Lower leg skin (tissue), 3 donors: ENCODE results near the gene NKIRAS1.

Source experiments
- CTCF ChIP-seq, 3 donors: fragments of 450-650 bp; IDR thresholded peaks; one replicate each; pipeline ENCODE4 v1.5.1; 2016; ENCODE audit warnings: antibody characterized with exemption in 3 of 3, mild to moderate bottlenecking in 3 of 3, moderate library complexity in 2 of 3
- POLR2A ChIP-seq, 2 donors: fragments of 450-650 bp; IDR thresholded peaks; one replicate each; pipeline ENCODE4 v1.6.1; 2016 to 2017; ENCODE audit warnings: antibody characterized with exemption in 2 of 2, mild to moderate bottlenecking in 1 of 2, moderate library complexity in 1 of 2

GRCh38 chr3:23940775-23941174, 24.0 kb upstream of the NKIRAS1 start:
- TF ChIP-seq POLR2A (IDR thresholded peaks at IDR 0.05), result no peak
- TF ChIP-seq CTCF (IDR thresholded peaks at IDR 0.05), result no peak
